ENCODE measurements around the gene FBXW10B.
"Not testable (repeated sequence)": the region's sequence is repeated elsewhere in the genome, so short reads cannot be mapped to it uniquely, and the experiment has no call there.

FBXW10B gene

GRCh38 chr17:15576848-15577247 is 42.7 kb downstream of the FBXW10B start:
- not testable (repeated sequence) for H3K36me3 ChIP-seq (ENCODE audit: control insufficient read depth, insufficient read depth, low read length); H3K9me3 ChIP-seq (ENCODE audit: control insufficient read depth, low read length); H3K4me3 ChIP-seq (ENCODE audit: low read length); H3K4me1 ChIP-seq (ENCODE audit: control insufficient read depth, insufficient read depth, low read length); H3K9ac ChIP-seq (ENCODE audit: low read length); H3K27me3 ChIP-seq (ENCODE audit: control insufficient read depth, insufficient read depth, low read length)

GRCh38 chr17:15574660-15575059 is 44.8 kb downstream of the FBXW10B start:
- H3K9me3 ChIP-seq (ENCODE audit: control insufficient read depth, low read length); H3K27me3 ChIP-seq (ENCODE audit: control insufficient read depth, insufficient read depth, low read length); H3K4me1 ChIP-seq (ENCODE audit: control insufficient read depth, insufficient read depth, low read length); H3K36me3 ChIP-seq (ENCODE audit: control insufficient read depth, insufficient read depth, low read length); H3K9ac ChIP-seq (ENCODE audit: low read length); H3K4me3 ChIP-seq (ENCODE audit: low read length): not testable (repeated sequence)

GRCh38 chr17:15573870-15574269 is 45.6 kb downstream of the FBXW10B start:
- not testable (repeated sequence) for H3K4me3 ChIP-seq (ENCODE audit: low read length); H3K9ac ChIP-seq (ENCODE audit: low read length); H3K9me3 ChIP-seq (ENCODE audit: control insufficient read depth, low read length); H3K36me3 ChIP-seq (ENCODE audit: control insufficient read depth, insufficient read depth, low read length); H3K4me1 ChIP-seq (ENCODE audit: control insufficient read depth, insufficient read depth, low read length); H3K27me3 ChIP-seq (ENCODE audit: control insufficient read depth, insufficient read depth, low read length)
